MM.1S (cell line): ENCODE data around the gene GRIK3.

Experiments used
- EZH2 ChIP-seq: fragments of 300-600 bp; sonication (generic); optimal IDR thresholded peaks from 2 replicates; pipeline ENCODE3; 2017; ENCODE audit warnings: low read depth, mild to moderate bottlenecking, antibody characterized with exemption, low read length, mixed read lengths
- TF ChIP-seq, protein P1 (sequence below): fragments of 300-600 bp; sonication (generic); IDR thresholded peaks from 2 replicates; pipeline ENCODE4 v1.5.1; 2016; ENCODE audit warnings: antibody characterized with exemption, low read length, mixed read lengths

DNA sequence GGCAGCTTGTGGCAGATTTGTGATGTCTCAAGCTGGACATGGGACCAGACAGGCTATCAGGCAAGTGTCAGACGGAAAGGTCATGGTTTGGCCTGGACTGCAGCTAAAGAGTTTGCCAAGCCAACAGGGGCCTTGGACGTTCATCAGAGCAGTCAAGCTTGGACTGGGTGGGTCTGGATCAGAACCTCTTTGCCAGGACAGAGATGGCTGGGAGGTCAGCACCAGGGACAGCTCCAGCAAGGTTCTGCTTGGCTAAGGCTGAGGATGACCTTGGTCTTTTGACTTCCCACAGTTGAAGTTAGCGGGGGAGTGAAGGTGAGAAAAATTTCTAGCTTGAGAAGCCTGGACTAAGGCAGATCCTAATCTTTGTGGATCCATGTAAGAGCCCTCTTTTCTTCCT is 68.1 kb downstream of the GRIK3 start:
- TF ChIP-seq EZH2, result no peak
- TF ChIP-seq, protein P1, sequence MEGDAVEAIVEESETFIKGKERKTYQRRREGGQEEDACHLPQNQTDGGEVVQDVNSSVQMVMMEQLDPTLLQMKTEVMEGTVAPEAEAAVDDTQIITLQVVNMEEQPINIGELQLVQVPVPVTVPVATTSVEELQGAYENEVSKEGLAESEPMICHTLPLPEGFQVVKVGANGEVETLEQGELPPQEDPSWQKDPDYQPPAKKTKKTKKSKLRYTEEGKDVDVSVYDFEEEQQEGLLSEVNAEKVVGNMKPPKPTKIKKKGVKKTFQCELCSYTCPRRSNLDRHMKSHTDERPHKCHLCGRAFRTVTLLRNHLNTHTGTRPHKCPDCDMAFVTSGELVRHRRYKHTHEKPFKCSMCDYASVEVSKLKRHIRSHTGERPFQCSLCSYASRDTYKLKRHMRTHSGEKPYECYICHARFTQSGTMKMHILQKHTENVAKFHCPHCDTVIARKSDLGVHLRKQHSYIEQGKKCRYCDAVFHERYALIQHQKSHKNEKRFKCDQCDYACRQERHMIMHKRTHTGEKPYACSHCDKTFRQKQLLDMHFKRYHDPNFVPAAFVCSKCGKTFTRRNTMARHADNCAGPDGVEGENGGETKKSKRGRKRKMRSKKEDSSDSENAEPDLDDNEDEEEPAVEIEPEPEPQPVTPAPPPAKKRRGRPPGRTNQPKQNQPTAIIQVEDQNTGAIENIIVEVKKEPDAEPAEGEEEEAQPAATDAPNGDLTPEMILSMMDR, result no peak
